ENCODE results near the gene ITGA5. TPM values are rescaled to one million over a fixed set of nuclear protein-coding genes. Genes with fewer than 3 reads are reported as not detected.

ITGA5 gene
- total and polyA plus RNA-seq, 2 experiments from 2014 or later, result 52.6 to 55.8 TPM

GRCh38 chr12:54409267-54409666 is 9.8 kb downstream of the ITGA5 start:
- TF ChIP-seq, protein P1, sequence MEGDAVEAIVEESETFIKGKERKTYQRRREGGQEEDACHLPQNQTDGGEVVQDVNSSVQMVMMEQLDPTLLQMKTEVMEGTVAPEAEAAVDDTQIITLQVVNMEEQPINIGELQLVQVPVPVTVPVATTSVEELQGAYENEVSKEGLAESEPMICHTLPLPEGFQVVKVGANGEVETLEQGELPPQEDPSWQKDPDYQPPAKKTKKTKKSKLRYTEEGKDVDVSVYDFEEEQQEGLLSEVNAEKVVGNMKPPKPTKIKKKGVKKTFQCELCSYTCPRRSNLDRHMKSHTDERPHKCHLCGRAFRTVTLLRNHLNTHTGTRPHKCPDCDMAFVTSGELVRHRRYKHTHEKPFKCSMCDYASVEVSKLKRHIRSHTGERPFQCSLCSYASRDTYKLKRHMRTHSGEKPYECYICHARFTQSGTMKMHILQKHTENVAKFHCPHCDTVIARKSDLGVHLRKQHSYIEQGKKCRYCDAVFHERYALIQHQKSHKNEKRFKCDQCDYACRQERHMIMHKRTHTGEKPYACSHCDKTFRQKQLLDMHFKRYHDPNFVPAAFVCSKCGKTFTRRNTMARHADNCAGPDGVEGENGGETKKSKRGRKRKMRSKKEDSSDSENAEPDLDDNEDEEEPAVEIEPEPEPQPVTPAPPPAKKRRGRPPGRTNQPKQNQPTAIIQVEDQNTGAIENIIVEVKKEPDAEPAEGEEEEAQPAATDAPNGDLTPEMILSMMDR (IDR thresholded peaks at IDR 0.05; ENCODE audit: low read depth, low read length), result no peak
- peaks cover 28% of the 10 kb centered on the region for H3K36me3 ChIP-seq

GRCh38 chr12:54407183-54407905 is 11.7 kb downstream of the ITGA5 start:
- Histone ChIP-seq H3K36me3 (peaks cover 41% of the 10 kb centered on the region), H3K4me3 (no peak overlapping the region), H3K27me3 (no peaks in the 10 kb centered on the region), H3K27ac (no peak overlapping the region), H3K4me1 (ENCODE audit: low read depth) (no peaks in the 10 kb centered on the region), H3K9me3 (ENCODE audit: low read depth) (no peaks in the 10 kb centered on the region)
- TF ChIP-seq, protein P1 (IDR thresholded peaks at IDR 0.05; ENCODE audit: low read depth, low read length), result no peak
- DNase-seq (ENCODE audit: low read depth in 1 of 2, low spot score in 1 of 2), result no peak

More at GRCh38 chr12:54409267-54409666, 9.8 kb downstream of the ITGA5 start:
- Histone ChIP-seq H3K4me1 (ENCODE audit: low read depth) (no peaks in the 10 kb centered on the region), H3K27me3 (no peaks in the 10 kb centered on the region), H3K9me3 (ENCODE audit: low read depth) (no peaks in the 10 kb centered on the region), H3K27ac (no peak overlapping the region), H3K4me3 (no peak overlapping the region)
- no peak for DNase-seq (ENCODE audit: low read depth in 1 of 2, low spot score in 1 of 2)

GRCh38 chr12:54405573-54405972 is 13.5 kb downstream of the ITGA5 start:
- Histone ChIP-seq H3K27ac (no peak overlapping the region), H3K9me3 (ENCODE audit: low read depth) (no peaks in the 10 kb centered on the region), H3K36me3 (peaks cover 49% of the 10 kb centered on the region), H3K4me1 (ENCODE audit: low read depth) (no peaks in the 10 kb centered on the region), H3K27me3 (no peaks in the 10 kb centered on the region), H3K4me3 (no peak overlapping the region)
- TF ChIP-seq, protein P1 (IDR thresholded peaks at IDR 0.05; ENCODE audit: low read depth, low read length), result no peak
- no peak for DNase-seq (ENCODE audit: low read depth in 1 of 2, low spot score in 1 of 2)

DNA sequence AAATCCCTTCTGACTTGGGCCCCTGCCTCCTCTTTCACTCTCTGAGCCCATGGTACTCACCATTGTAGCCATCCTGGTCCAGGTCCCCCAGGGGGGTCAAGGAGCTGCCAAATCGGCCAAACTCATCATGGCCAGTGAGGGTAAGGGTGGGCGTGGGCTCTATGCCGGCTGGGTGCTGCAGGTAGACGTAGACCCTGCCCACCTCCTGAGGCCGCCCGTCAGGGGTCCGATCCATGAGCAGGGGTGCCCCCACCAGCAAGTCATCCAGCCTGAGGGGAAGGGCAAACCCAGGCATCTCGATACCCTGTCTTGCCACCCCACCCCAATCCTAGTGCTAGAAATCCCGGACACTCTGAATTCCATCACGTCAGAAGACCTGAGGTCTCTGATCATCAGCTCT is 14.0 kb downstream of the ITGA5 start:
- no peaks in the 10 kb centered on the region for H3K9me3 ChIP-seq (ENCODE audit: low read depth)
- H3K4me1 ChIP-seq (ENCODE audit: low read depth), result no peaks in the 10 kb centered on the region
- H3K27ac ChIP-seq, result no peak overlapping the region
- no peak overlapping the region for H3K4me3 ChIP-seq
- peaks cover 52% of the 10 kb centered on the region for H3K36me3 ChIP-seq
- no peak for DNase-seq (ENCODE audit: low read depth in 1 of 2, low spot score in 1 of 2)
- TF ChIP-seq, protein P1 (IDR thresholded peaks at IDR 0.05; ENCODE audit: low read depth, low read length), result no peak
- H3K27me3 ChIP-seq, result no peaks in the 10 kb centered on the region

DNA sequence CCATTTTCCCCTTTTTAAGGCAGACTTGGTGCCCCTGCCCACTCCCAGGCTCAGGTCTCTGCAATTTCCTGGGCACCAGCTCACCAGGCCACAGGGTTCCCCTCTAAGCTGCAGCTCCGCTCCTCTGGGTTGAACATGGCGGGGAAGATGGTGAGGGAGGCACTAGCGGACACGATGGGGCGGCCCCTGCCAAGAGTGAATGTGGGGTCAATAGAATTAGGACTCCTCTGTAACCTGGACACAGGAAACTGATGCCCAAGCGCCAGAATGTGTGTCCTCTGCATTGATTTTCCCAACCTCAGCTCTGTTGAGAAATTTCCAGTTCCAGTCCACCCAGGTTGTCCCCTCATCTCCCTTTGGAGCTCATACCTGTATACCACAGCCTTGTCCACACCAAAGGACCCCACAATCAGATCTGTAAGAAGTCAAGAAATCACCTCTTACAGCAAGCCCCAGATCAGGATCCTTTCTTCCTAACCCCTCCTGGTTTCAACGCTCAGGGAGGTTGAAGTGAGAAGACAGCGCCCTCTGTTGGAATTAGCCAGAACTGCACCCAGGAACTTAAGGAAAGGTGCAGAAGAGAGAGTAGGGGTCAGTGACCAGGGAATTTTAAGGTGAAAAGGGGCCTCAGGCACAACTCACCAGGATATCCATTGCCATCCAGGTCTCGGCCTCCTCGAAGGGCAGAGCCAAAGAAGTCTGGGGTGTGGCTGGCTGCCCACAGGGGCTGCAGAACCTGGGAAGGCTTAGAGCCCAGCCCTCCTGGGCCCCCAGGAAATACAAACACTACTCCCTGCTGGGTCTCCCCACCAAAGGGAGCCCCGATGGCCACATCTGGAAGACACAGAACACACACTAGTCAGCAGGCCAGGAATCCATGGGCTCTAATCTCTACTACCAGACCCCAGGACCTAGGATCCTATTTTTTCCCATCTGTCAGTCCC is 14.7 kb downstream of the ITGA5 start:
- H3K9me3 ChIP-seq (ENCODE audit: low read depth), result no peaks in the 10 kb centered on the region
- TF ChIP-seq, protein P1 (IDR thresholded peaks at IDR 0.05; ENCODE audit: low read depth, low read length), result peak; percentile 95
- peak; percentile 76 to 82 for DNase-seq (ENCODE audit: low read depth in 1 of 2, low spot score in 1 of 2)
- no peaks in the 10 kb centered on the region for H3K27me3 ChIP-seq
- no peak overlapping the region for H3K27ac ChIP-seq
- H3K4me1 ChIP-seq (ENCODE audit: low read depth), result no peaks in the 10 kb centered on the region
- H3K36me3 ChIP-seq, result peaks cover 52% of the 10 kb centered on the region
- H3K4me3 ChIP-seq, result no peak overlapping the region

Data from cardiac muscle cell (in vitro differentiated cells and primary cell).